GM23248 (cell line): ENCODE results near the gene KRT36. TPM values are rescaled to one million over a fixed set of nuclear protein-coding genes. Genes with fewer than 3 reads are reported as not detected.
A peak's percentile ranks its signal among the peaks of the same experiment; 100 is the strongest.

Source experiments
- DNase-seq: peaks from one replicate; pipeline ENCODE4 v3.0.0-alpha.2; 2015
- H2AFZ ChIP-seq: fragments of 200-600 bp; sonication (generic); 2 replicates; pipeline ENCODE4 v1.6.1; 2016; ENCODE audit warnings: antibody characterized with exemption
- H3F3A ChIP-seq: fragments of 200-600 bp; sonication (generic); 2 replicates; pipeline ENCODE4 v1.6.1; 2016; ENCODE audit warnings: mild to moderate bottlenecking, antibody characterized with exemption, mixed run types; ENCODE audit not compliant: insufficient read depth
- H3K27ac ChIP-seq: fragments of 200-600 bp; sonication (generic); 2 replicates; pipeline ENCODE4 v1.5.1; 2016; ENCODE audit warnings: mild to moderate bottlenecking
- H3K27me3 ChIP-seq: fragments of 200-600 bp; sonication (generic); replicated peaks from 2 replicates; pipeline ENCODE4 v1.6.1; 2016; ENCODE audit warnings: mild to moderate bottlenecking; ENCODE audit not compliant: insufficient read depth
- H3K36me3 ChIP-seq: fragments of 200-600 bp; sonication (generic); 2 replicates; pipeline ENCODE4 v1.6.1; 2016; ENCODE audit warnings: low read depth, mild to moderate bottlenecking
- H3K4me1 ChIP-seq: fragments of 200-600 bp; sonication (generic); 2 replicates; pipeline ENCODE4 v1.6.1; 2016; ENCODE audit warnings: mild to moderate bottlenecking; ENCODE audit not compliant: insufficient read depth
- H3K4me2 ChIP-seq: fragments of 200-600 bp; sonication (generic); one replicate; pipeline ENCODE4 v1.6.1; 2016; ENCODE audit warnings: mild to moderate bottlenecking; ENCODE audit not compliant: unreplicated experiment
- H3K4me3 ChIP-seq: fragments of 200-600 bp; sonication (generic); 2 replicates; pipeline ENCODE4 v1.5.1; 2016; ENCODE audit warnings: mild to moderate bottlenecking
- H3K79me2 ChIP-seq: fragments of 200-600 bp; sonication (generic); 2 replicates; pipeline ENCODE4 v1.6.1; 2016; ENCODE audit warnings: mild to moderate bottlenecking; ENCODE audit not compliant: insufficient read depth
- H3K9ac ChIP-seq: fragments of 200-600 bp; sonication (generic); 2 replicates; pipeline ENCODE4 v1.6.1; 2016; ENCODE audit warnings: mild to moderate bottlenecking
- H3K9me2 ChIP-seq: fragments of 200-600 bp; sonication (generic); 2 replicates; pipeline ENCODE4 v1.6.1; 2016; ENCODE audit warnings: mixed run types, mild to moderate bottlenecking, moderate library complexity; ENCODE audit not compliant: insufficient read depth
- H3K9me3 ChIP-seq: fragments of 200-600 bp; sonication (generic); one replicate; pipeline ENCODE4 v1.6.1; 2017; ENCODE audit warnings: low read depth
- H4K20me1 ChIP-seq: fragments of 200-600 bp; sonication (generic); 2 replicates; pipeline ENCODE4 v1.6.0; 2016; ENCODE audit not compliant: insufficient read depth
- EZH2 ChIP-seq: fragments of 200-600 bp; sonication (generic); IDR thresholded peaks from 2 replicates; pipeline ENCODE4 v1.6.1; 2018; ENCODE audit warnings: antibody characterized with exemption, mild to moderate bottlenecking; ENCODE audit not compliant: insufficient read depth, poor library complexity, severe bottlenecking
- EZH2phosphoT487 ChIP-seq: fragments of 200-600 bp; sonication (generic); IDR thresholded peaks from 2 replicates; pipeline ENCODE4 v1.6.1; 2018; ENCODE audit warnings: antibody characterized with exemption, moderate library complexity, mild to moderate bottlenecking, low read depth; ENCODE audit not compliant: insufficient read depth
- WGBS, 2 experiments: methylation state at CpG; one replicate each; pipeline ENCODE4 v1.1.6; 2015 to 2017; ENCODE audit warnings: low lambda C conversion rate in 2 of 2, low coverage in 1 of 2; ENCODE audit errors: missing lambda C conversion rate in 2 of 2; 5-methylcytosine and 5-hydroxymethylcytosine counted together
- in situ Hi-C: fragments of 300-500 bp; cut with MboI; formaldehyde crosslinking; loops from 2 replicates; pipeline ENCODE4 v1.15.0; 2020
- polyA plus RNA-seq: library from polyadenylated mRNA; unstranded; fragments of >200 nt; fragmentation: Nextera tagmentation; extraction: Ambion mirVana; gene quantifications from 2 replicates; pipeline ENCODE4 v1.2.1, GENCODE V29; 2016
- total RNA-seq: library from RNA; depleted of rRNA; stranded (reverse); fragments of >200 nt; shearing (Covaris generic); gene quantifications from 2 replicates; pipeline ENCODE4 v1.2.3, GENCODE V29; 2014; rRNA removed

Gene KRT36
- total RNA-seq (not detected in 2 replicates), polyA plus RNA-seq (not detected in 2 replicates)

- 94 to 95% methylated on average over 12 of the region's 12 CpGs for WGBS, 2 experiments
- DNase-seq, result no peak
- Histone ChIP-seq H3K79me2 (no peaks in the 10 kb centered on the region), H3K27ac (no peak within 1 kb of the TSS), H3K4me3 (no peak within 1 kb of the TSS), H3K9ac (no peak within 1 kb of the TSS), H3K4me1 (peaks cover 5% of the 10 kb centered on the region), H4K20me1 (no peaks in the 10 kb centered on the region), H2AFZ (no peak within 1 kb of the TSS), H3K9me2 (no peaks in the 10 kb centered on the region), H3K36me3 (no peaks in the 10 kb centered on the region), H3K9me3 (no peaks in the 10 kb centered on the region), H3K27me3 (no peaks in the 10 kb centered on the region), H3F3A (no peaks in the 10 kb centered on the region), H3K4me2 (no peak within 1 kb of the TSS)
- in situ Hi-C loops, result no loop called here
- no peak for TF ChIP-seq EZH2phosphoT487
- TF ChIP-seq EZH2, result no peak
Observed at GRCh38 chr17:41489531-41489930, at the start of gene KRT36. TSS of gene KRT36 (minus strand) at chr17:41489910. CDS start at chr17:41489864, 46 bp downstream.

- no peak for DNase-seq
- Histone ChIP-seq H3K4me2 (no peak overlapping the region), H3K27ac (no peak overlapping the region), H3K36me3 (no peaks in the 10 kb centered on the region), H2AFZ (no peak overlapping the region), H3K9ac (no peak overlapping the region), H3K4me1 (peaks cover 11% of the 10 kb centered on the region; the same call in 1 of the 2 replicates), H3K9me3 (no peaks in the 10 kb centered on the region), H3F3A (no peaks in the 10 kb centered on the region), H3K4me3 (no peak overlapping the region), H4K20me1 (no peaks in the 10 kb centered on the region), H3K9me2 (no peaks in the 10 kb centered on the region), H3K79me2 (no peaks in the 10 kb centered on the region), H3K27me3 (no peaks in the 10 kb centered on the region)
- in situ Hi-C loops, result no loop called here
- 77 to 89% methylated on average over 5 of the region's 5 CpGs for WGBS, 2 experiments
- TF ChIP-seq EZH2phosphoT487, result no peak
- TF ChIP-seq EZH2, result no peak
Observed at GRCh38 chr17:41539071-41539492, 49.4 kb upstream of the KRT36 start.

GRCh38 chr17:41538565-41538991, 48.9 kb upstream of the KRT36 start:
- Histone ChIP-seq H4K20me1 (no peaks in the 10 kb centered on the region), H3K9me3 (no peaks in the 10 kb centered on the region), H3K36me3 (no peaks in the 10 kb centered on the region), H2AFZ (no peak overlapping the region), H3K79me2 (no peaks in the 10 kb centered on the region), H3F3A (no peaks in the 10 kb centered on the region), H3K27me3 (no peaks in the 10 kb centered on the region), H3K4me3 (no peak overlapping the region), H3K4me1 (peaks cover 11% of the 10 kb centered on the region; the same call in 1 of the 2 replicates), H3K27ac (no peak overlapping the region), H3K4me2 (no peak overlapping the region), H3K9me2 (no peaks in the 10 kb centered on the region), H3K9ac (no peak overlapping the region)
- TF ChIP-seq EZH2phosphoT487 (no peak), EZH2 (no peak)
- in situ Hi-C loops, result no loop called here
- peak; percentile 37 for DNase-seq
- WGBS, 2 experiments, result 51 to 71% methylated on average over 5 of the region's 5 CpGs

GRCh38 chr17:41537990-41538389, 48.3 kb upstream of the KRT36 start:
- no peaks in the 10 kb centered on the region for H3K36me3 ChIP-seq
- no peak overlapping the region for H3K4me3 ChIP-seq
- H3K27ac ChIP-seq, result no peak overlapping the region
- H3K79me2 ChIP-seq, result no peaks in the 10 kb centered on the region
- H3K27me3 ChIP-seq, result no peaks in the 10 kb centered on the region
- no peaks in the 10 kb centered on the region for H3K9me3 ChIP-seq
- peaks cover 11% of the 10 kb centered on the region; the same call in 1 of the 2 replicates for H3K4me1 ChIP-seq
- no peak for DNase-seq
- H3F3A ChIP-seq, result no peaks in the 10 kb centered on the region
- H2AFZ ChIP-seq, result no peak overlapping the region
- in situ Hi-C loops, result no loop called here
- no peaks in the 10 kb centered on the region for H3K9me2 ChIP-seq
- no peaks in the 10 kb centered on the region for H4K20me1 ChIP-seq
- TF ChIP-seq EZH2phosphoT487 (no peak), EZH2 (no peak)
- WGBS, 2 experiments, result 90 to 96% methylated on average over 9 of the region's 9 CpGs
- no peak overlapping the region for H3K9ac ChIP-seq
- H3K4me2 ChIP-seq, result no peak overlapping the region

- TF ChIP-seq EZH2phosphoT487 (no peak), EZH2 (no peak)
- Histone ChIP-seq H3K4me2 (no peak overlapping the region), H2AFZ (no peak overlapping the region), H3K79me2 (no peaks in the 10 kb centered on the region), H3K27ac (no peak overlapping the region), H3K4me1 (peaks cover 11% of the 10 kb centered on the region; the same call in 1 of the 2 replicates), H4K20me1 (no peaks in the 10 kb centered on the region), H3K9me3 (no peaks in the 10 kb centered on the region), H3K9me2 (no peaks in the 10 kb centered on the region), H3K27me3 (no peaks in the 10 kb centered on the region), H3F3A (no peaks in the 10 kb centered on the region), H3K9ac (no peak overlapping the region), H3K4me3 (no peak overlapping the region), H3K36me3 (no peaks in the 10 kb centered on the region)
- WGBS, 2 experiments, result 88% methylated on average over 7 of the region's 7 CpGs
- DNase-seq, result no peak
- in situ Hi-C loops, result no loop called here
Observed at GRCh38 chr17:41537614-41537954, 47.9 kb upstream of the KRT36 start.
